GM18909 (cell line): ENCODE data around the gene PPP1R26.
"Not testable (repeated sequence)": the region's sequence is repeated elsewhere in the genome, so short reads cannot be mapped to it uniquely, and the experiment has no call there.

ENCODE experiments used
- ATAC-seq: cut with Tn5 transposase; IDR thresholded peaks from one replicate; pipeline ENCODE4 v1.9.1; 2021; ENCODE audit warnings: mild to moderate bottlenecking; ENCODE audit not compliant: unreplicated experiment, poor library complexity

The PPP1R26 gene

DNA sequence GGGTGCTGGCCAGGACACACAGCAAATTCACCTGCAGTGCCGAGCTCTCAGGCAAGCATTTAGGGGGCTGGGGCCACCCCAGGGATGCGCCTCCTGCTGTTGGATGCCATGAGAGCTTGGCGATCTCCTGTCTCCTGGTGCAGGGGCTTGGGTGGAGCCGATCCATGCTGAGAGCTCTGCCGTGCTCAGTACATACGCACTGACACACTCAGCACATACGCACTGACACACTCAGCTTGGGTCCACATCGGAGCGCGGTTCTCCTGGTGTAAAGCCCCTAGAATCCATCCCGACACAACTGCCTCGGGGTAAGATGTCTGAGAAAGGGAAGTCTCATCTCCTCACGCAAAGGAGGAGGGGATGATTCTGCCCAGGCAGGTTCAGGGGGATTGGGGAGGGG, 56.0 kb downstream of the PPP1R26 start:
- ATAC-seq = not testable (repeated sequence)

DNA sequence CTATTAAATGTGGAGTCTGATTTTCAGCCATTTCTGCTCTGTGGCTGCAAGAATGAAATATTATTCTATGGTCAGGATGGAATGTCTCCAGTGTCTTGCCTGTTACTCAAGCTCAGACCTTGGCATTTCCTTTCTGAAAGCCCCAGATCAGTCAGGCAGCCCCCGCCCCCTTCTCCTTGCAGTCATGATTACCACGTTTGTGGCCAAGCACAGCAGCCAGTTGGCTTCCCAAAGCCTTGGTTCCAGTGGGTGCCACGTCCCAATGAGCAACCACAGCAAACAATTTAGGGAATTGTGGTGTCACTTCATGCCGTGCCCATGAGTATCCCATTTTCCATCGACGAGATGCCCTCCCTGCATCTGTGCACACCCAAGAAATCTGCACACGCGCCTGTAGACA, 56.6 kb downstream of the PPP1R26 start:
- ATAC-seq = no peak
